Stimulated activated CD4-positive, alpha-beta T cell treated with anti-CD3 and anti-CD28 coated beads, Interleukin-1b, Interleukin-23, amount 100 ng/mL, for 1 hour (primary cell): ENCODE results near the gene TFG.

Source experiments
- DNase-seq, 2 donors: peaks; one replicate each; pipeline ENCODE4 v3.0.0-alpha.2; 2020; ENCODE audit warnings: low read depth in 2 of 2

Gene TFG

GRCh38 chr3:100706365-100706764 lies 2.9 kb upstream of the TFG start:
- no peak for DNase-seq

GRCh38 chr3:100708644-100708988 lies 678 bp upstream of the TFG start:
- DNase-seq, result no peak

- peak in 1 of 2 donors; percentile 29 for DNase-seq
Measured at GRCh38 chr3:100709842-100710260, 557 bp downstream of the TFG start.

DNA sequence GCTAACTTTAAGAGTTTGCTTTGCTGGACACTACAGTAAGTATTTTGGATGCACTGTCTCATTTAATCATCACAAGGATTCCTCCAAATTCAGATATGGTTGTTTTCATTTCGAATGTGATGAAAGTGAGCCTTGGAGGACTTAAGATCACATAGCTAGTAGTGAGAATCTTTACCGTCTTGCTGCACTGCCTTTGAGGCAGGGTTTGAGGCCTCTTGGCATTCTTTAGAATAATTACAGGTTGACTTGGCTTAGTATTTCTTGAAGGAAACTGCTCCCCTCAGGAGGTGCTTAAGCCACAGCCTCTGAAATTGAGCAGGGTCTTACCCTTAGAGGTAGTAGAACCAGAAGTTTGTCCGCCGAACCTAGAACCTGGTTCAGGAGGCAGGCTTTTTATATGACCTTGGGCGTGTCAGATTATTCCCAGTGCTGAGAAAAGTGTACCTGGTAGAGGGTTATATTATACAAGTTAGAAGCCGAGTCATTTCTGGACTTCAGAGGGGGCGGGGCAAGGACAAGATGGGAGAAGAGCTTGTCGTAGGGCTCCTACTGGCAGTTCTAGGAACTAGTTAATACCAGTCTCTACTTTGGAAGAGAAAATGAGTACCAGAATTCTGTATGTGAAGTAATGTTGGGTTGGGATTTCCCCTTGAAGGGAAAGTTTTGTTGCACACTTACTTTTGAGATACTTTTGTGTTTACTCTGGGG lies 1.1 kb downstream of the TFG start:
- DNase-seq, result peak in 1 of 2 donors; percentile 51

- no peak for DNase-seq
Measured at GRCh38 chr3:100715176-100715575, 5.9 kb downstream of the TFG start.

GRCh38 chr3:100717063-100717462 lies 7.8 kb downstream of the TFG start:
- DNase-seq, result no peak

- DNase-seq, result no peak
Measured at GRCh38 chr3:100717637-100718487, 8.6 kb downstream of the TFG start.

DNA sequence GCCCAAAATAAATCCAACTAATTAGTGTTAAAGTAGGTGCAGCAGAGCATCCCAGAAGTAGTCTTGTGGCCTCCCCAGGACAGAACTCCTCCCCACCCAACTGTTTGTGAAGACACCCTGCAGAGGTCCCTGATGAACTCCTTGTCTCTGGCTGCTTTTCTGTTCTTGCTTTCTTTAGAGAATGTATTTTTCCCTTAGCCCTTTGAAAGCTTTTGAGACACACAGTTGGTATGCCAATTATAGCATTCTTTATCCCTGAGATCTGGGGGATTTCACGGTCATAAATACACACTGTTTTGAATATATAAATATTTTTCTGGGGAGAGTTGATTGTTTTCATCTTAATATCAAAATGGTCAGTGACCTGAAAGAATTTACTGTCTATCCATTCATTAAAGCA lies 9.8 kb downstream of the TFG start:
- DNase-seq, result no peak

- no peak for DNase-seq
Measured at GRCh38 chr3:100720426-100720825, 11.1 kb downstream of the TFG start.

DNA sequence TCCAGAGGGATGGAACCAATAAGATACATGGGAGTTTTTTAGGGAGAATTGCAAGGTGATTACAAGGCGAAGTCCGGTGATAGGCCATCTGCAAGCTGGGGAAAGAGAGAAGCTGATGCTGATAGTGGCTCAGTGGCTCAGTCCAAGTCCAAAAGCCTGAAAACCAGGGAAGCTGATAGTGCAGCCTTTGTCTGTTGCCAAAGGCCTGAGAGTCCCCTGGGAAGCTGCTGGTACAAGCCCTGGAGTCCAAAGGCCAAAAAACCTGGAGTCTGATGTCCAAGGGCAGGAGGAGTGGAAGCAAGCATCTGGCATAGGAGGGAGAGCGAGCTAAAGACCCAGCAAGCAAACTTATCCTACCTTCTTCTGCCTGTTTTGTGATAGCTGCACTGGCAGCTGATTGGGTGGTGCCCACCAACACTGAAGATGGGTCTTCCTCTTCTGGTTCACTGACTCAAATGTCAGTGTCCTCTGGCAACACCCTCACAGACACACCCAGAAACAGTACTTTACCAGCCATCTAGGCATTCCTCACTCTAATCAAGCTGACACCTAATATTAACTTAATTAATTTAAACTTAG lies 16.7 kb downstream of the TFG start:
- no peak for DNase-seq

DNA sequence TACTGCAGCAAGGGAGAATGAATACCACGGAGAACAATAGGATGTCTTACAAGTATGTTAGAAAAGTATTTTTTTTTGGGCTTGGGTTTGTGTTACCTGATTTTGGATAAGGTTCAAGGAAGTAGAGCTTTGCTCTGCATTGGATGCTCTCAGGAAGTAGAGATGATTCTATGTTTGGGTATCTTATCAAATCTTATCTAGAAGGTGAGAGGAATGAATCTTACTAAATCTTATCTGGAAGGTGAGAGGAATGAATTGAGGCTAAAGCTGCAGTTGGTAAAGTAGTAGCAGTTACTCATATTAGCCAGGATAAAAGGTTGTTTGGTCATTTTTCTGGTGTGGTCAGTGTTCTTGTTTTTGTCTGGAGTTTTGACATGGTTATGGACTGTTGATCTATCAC lies 17.4 kb downstream of the TFG start:
- DNase-seq, result no peak

DNA sequence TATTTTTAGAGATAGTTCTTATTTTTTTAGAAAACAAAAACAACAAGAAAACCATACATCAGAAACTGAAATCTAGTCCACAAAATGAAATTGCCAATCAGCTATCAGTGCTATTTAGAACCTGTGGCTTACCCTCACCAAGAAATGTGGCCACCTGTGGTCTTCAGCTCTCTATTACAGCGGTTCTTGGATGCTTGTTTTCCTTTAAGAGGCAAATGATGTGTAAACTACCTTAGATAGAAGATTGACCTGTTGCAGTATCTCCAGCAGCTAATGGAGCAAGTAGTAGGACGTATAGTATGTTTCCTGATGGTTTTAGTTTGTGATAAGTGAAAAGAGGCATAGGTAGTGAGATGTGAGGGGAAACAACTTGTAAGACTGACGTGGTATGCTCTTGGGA lies 21.2 kb downstream of the TFG start:
- DNase-seq, result no peak

DNA sequence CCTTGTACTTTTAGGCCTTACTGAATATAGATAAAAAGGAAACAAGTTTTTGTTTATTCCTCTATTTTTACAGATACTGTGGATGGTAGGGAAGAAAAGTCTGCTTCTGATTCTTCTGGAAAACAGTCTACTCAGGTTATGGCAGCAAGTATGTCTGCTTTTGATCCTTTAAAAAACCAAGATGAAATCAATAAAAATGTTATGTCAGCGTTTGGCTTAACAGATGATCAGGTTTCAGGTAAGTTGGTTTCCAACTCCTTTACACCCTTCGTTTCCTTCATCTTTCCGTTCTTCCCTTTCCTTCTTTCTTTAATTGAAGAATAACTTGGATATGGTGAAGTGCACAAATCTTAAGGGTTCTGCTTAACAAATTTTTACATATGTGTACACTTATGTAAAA lies 23.1 kb downstream of the TFG start:
- no peak for DNase-seq

GRCh38 chr3:100737334-100737733 lies 28.0 kb downstream of the TFG start:
- DNase-seq, result no peak

DNA sequence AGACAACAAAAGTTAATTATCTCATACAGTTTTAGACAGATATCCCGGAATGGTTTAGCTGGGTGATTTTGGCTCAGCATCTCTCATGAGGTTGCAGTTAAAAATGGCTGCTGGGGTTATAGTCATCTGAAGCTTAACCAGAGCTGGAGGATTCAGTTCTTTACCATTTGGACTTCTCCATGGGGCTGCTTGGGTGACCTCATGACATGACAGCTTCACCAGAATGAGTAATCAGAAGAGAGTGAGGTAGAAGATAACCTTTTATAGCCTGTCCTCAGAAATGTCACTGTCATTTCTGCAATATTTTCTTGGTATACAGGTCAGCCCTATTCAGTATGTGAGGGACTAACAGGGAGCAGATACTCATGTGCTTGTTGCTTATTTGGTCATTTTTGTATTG lies 30.9 kb downstream of the TFG start:
- no peak for DNase-seq

DNA sequence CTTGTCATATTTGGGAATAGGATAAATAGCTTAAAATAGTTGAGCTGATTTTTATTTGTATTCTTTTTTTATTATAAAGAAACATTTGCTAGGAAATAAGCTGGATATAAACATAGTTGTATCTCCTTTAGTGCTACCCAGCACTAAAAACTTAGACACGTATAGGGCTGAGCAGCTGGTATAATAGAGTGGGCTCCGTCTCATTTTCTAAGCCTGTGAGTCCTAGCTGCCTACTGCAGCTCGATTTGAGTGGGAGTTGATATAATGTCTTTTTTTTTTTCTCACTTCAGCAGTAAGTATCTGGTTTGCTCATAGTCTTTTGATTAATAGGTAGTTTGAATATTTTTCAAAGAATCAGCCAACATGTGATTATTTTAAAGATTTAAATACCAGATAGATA lies 34.2 kb downstream of the TFG start:
- DNase-seq, result no peak

DNA sequence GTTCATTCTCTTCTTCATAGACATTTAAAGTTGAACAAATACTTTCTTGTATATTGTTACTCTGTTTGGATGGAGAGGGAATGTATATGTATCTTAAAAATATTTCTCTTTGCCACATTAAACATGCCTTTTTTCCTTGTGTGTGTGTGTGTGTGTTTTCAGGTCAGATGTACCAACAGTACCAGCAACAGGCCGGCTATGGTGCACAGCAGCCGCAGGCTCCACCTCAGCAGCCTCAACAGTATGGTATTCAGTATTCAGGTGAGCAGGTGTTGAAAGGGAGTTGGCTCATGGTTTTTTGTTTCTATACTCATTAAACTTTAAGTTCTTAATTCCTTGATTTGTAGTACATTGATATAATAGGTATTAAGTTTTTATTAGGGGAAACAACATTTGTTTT lies 35.4 kb downstream of the TFG start:
- DNase-seq, result no peak

- DNase-seq, result no peak
Measured at GRCh38 chr3:100745617-100746016, 36.3 kb downstream of the TFG start.

- DNase-seq, result no peak
Measured at GRCh38 chr3:100746092-100746491, 36.8 kb downstream of the TFG start.

DNA sequence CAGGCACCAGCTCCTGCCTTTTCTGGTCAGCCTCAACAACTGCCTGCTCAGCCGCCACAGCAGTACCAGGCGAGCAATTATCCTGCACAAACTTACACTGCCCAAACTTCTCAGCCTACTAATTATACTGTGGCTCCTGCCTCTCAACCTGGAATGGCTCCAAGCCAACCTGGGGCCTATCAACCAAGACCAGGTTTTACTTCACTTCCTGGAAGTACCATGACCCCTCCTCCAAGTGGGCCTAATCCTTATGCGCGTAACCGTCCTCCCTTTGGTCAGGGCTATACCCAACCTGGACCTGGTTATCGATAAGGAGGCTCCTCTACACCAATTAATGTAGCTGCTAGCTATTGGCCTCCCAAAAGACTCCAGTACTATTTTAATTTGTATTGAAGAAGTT lies 38.9 kb downstream of the TFG start:
- DNase-seq, result no peak

DNA sequence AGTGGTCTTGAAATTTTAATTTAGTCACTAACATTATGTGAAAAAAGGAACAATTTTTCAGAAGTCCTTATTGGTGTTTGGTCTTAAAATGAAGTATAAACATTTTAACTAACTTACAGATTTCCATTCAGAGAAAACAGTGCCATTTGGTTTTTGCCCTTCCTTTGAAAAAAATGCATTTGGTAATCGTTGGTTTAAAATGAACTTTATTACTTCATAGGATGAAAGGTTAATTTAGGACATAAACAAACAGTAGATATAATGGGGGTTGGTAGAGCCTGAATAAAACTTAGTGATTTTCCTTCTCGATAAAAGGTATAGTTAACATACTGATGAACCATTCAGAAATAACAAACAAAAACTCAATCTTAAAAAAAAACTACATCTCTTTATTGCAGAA lies 39.7 kb downstream of the TFG start:
- no peak for DNase-seq

DNA sequence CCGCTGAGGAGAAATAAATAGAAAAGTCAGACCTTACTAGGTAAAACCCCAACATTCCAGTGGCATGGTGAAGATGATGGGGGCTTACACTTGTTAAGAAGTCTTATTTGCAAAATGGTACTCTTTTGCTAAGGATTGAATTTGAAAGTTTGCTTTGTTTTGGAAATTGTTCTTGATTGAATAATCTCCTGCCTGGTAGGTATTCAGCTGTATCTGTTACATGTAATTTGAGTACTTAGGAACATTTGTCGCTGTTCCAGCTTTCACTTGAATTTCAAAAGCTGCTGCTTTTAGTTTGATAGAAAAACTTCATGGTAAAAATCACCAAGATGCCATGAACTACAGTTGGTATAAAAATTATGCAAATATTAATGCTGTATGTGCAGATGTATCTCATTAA lies 44.6 kb downstream of the TFG start:
- no peak for DNase-seq
